HepG2 (cell line): ENCODE results near the gene JMJD7. TPM values are rescaled to one million over a fixed set of nuclear protein-coding genes. Genes with fewer than 3 reads are reported as not detected.

Source experiments
- ATAC-seq: fragments of 200-7000 bp; cut with Tn5 transposase; 3 replicates; pipeline ENCODE4 v1.9.1; 2020; ENCODE audit warnings: mild to moderate bottlenecking, moderate library complexity
- BruUV-seq: library from RNA; stranded (reverse); fragments of 400-500 nt; replicated peaks from 2 replicates; lab custom pipeline; 2021; lab: Mats Ljungman, UMichigan
- CTCF ChIA-PET: fragments of 300-600 bp; formaldehyde crosslinking; extraction: SDS; loops from one replicate; lab custom pipeline; 2021; ENCODE audit warnings: low total read pairs, inconsistent platforms, low intra/inter-chr PET ratio; lab: Yijun Ruan, JAX
- POLR2A ChIA-PET: fragments of 350-600 bp; sonication (Branson Sonifier 250); formaldehyde crosslinking; loops from one replicate; lab custom pipeline; 2020; ENCODE audit warnings: antibody characterized with exemption, inconsistent platforms; lab: Yijun Ruan, JAX
- DNase-seq: peaks from one replicate; pipeline ENCODE4 v3.0.0-alpha.2; 2015; ENCODE audit warnings: low spot score
- FAIRE-seq: peaks from 3 replicates; lab custom pipeline; 2011; peaks lifted over from hg19 to GRCh38; lab: Jason Lieb, UNC
- H2AFZ ChIP-seq: one replicate; pipeline ENCODE4 v1.6.1; 2011; ENCODE audit warnings: low read length, inconsistent platforms
- H3K27ac ChIP-seq: fragments of 300-600 bp; 3 replicates; pipeline ENCODE4 v1.8.0; 2011; ENCODE audit warnings: mixed run types, mild to moderate bottlenecking, mixed read lengths, low read length, inconsistent platforms; ENCODE audit not compliant: insufficient read depth; ENCODE audit errors: extremely low read length
- H3K27me3 ChIP-seq, 2 experiments: fragments of 200-600 bp in 1 of 2; 2 replicates in 1 of 2; 3 replicates in 1 of 2; pipeline versions ENCODE4 v1.6.0 to v1.8.0; 2011; ENCODE audit warnings: low read length in 2 of 2, mild to moderate bottlenecking in 2 of 2, moderate library complexity in 2 of 2, inconsistent platforms in 1 of 2; ENCODE audit not compliant: insufficient read depth in 2 of 2, control insufficient read depth in 1 of 2
- H3K36me3 ChIP-seq, 2 experiments: fragments of 200-600 bp in 1 of 2; replicated peaks in 1 of 2; 2 replicates in 1 of 2; 3 replicates in 1 of 2; pipeline versions ENCODE4 v1.5.1 to v1.8.0; 2011; ENCODE audit warnings: low read length in 2 of 2, inconsistent platforms in 1 of 2; ENCODE audit not compliant: insufficient read depth in 2 of 2, control insufficient read depth in 1 of 2
- H3K4me1 ChIP-seq: 2 replicates; pipeline ENCODE4 v1.5.1; 2012; ENCODE audit warnings: low read length, inconsistent platforms; ENCODE audit not compliant: insufficient read depth
- H3K4me2 ChIP-seq: 2 replicates; pipeline ENCODE4 v1.6.0; 2011; ENCODE audit warnings: low read depth, low read length, inconsistent platforms
- H3K4me3 ChIP-seq, 3 experiments: fragments of 200-600 bp in 1 of 3; sonication (generic), shearing (Covaris generic) in 1 of 3; replicated peaks in 1 of 3; 2 replicates each; pipeline ENCODE4 v1.5.1; 2011 to 2016; ENCODE audit warnings: low read length in 3 of 3, inconsistent platforms in 2 of 3, low read depth in 2 of 3, mild to moderate bottlenecking in 2 of 3, control low read depth in 1 of 3, mixed read lengths in 1 of 3; ENCODE audit not compliant: insufficient read depth in 1 of 3
- H3K79me2 ChIP-seq: one replicate; pipeline ENCODE4 v1.6.1; 2011; ENCODE audit warnings: low read length, inconsistent platforms; ENCODE audit not compliant: insufficient read depth
- H3K9ac ChIP-seq: 2 replicates; pipeline ENCODE4 v1.6.0; 2011; ENCODE audit warnings: mild to moderate bottlenecking, low read depth, low read length, inconsistent platforms; ENCODE audit not compliant: insufficient read depth
- H3K9me3 ChIP-seq: 2 replicates; pipeline ENCODE4 v1.5.1; 2012; ENCODE audit warnings: mild to moderate bottlenecking, low read length
- H4K20me1 ChIP-seq: 2 replicates; pipeline ENCODE4 v1.6.0; 2011; ENCODE audit warnings: inconsistent platforms, mild to moderate bottlenecking, low read length, moderate library complexity; ENCODE audit not compliant: insufficient read depth
- AHR ChIP-seq: IDR thresholded peaks from 2 replicates; pipeline ENCODE4 v1.6.1; 2018; ENCODE audit warnings: missing genetic modification reagents, missing compliant biosample characterization
- ARNTL ChIP-seq: sonication (generic); formaldehyde crosslinking; IDR thresholded peaks from 2 replicates; pipeline ENCODE4 v1.4.0; 2020; ENCODE audit warnings: mild to moderate bottlenecking, missing genetic modification reagents
- HNRNPK ChIP-seq: fragments of 200-400 bp; formaldehyde crosslinking; IDR thresholded peaks from 2 replicates; pipeline ENCODE4 v1.6.1; 2018; ENCODE audit warnings: low read length, low read depth, moderate library complexity, mild to moderate bottlenecking; ENCODE audit not compliant: poor library complexity, severe bottlenecking
- SOX6 ChIP-seq, 2 experiments: fragments of 450-650 bp in 1 of 2; sonication (generic) in 1 of 2; formaldehyde crosslinking in 1 of 2; IDR thresholded peaks; 2 replicates each; pipeline versions ENCODE4 v1.4.0 to v1.6.1; 2017 to 2020; ENCODE audit warnings: antibody characterized with exemption in 1 of 2, mild to moderate bottlenecking in 1 of 2, missing genetic modification reagents in 1 of 2
- WIZ ChIP-seq: sonication (generic); formaldehyde crosslinking; IDR thresholded peaks from 2 replicates; pipeline ENCODE4 v1.5.1; 2020; ENCODE audit warnings: mild to moderate bottlenecking, missing genetic modification reagents
- ZNF337 ChIP-seq: sonication (generic); formaldehyde crosslinking; IDR thresholded peaks from 2 replicates; pipeline ENCODE4 v1.5.1; 2020; ENCODE audit warnings: missing genetic modification reagents, low read depth, mild to moderate bottlenecking, borderline replicate concordance
- ZNF781 ChIP-seq: sonication (generic); formaldehyde crosslinking; IDR thresholded peaks from 2 replicates; pipeline ENCODE4 v1.5.1; 2020; ENCODE audit warnings: borderline replicate concordance, mild to moderate bottlenecking, missing genetic modification reagents; ENCODE audit errors: not compliant biosample characterization
- WGBS: methylation state at CpG from one replicate; pipeline ENCODE4 v1.1.6; 2017; ENCODE audit warnings: low lambda C conversion rate; 5-methylcytosine and 5-hydroxymethylcytosine counted together
- in situ Hi-C: cut with HindIII; loops from 2 replicates; pipeline ENCODE4 v1.10.0; 2017; ENCODE audit warnings: low pct_unique_long_range_greater_than_20kb; ENCODE audit not compliant: extremely low pct_ligation_motif_present
- intact Hi-C: fragments of 100-400 bp; cut with micrococcal nuclease; formaldehyde crosslinking; loops from one replicate; pipeline ENCODE4 v1.10.0; 2022; ENCODE audit not compliant: unreplicated experiment
- polyA plus RNA-seq, 8 experiments: library from polyadenylated mRNA; depleted of rRNA in 3 of 8; stranded (reverse) in 7 of 8; unstranded in 1 of 8; fragments of >200 nt; fragmentation: Illumina TruSeq in 4 of 8; extraction: Trizol in 4 of 8; gene quantifications; 2 replicates each; pipeline versions ENCODE4 v1.2.1 to v1.2.3, GENCODE V29; 2011 to 2016; ENCODE audit warnings: low read depth in 4 of 8, missing spikeins in 1 of 8, mixed read lengths in 1 of 8; ENCODE audit not compliant: insufficient read depth in 1 of 8
- total RNA-seq, 5 experiments: library from RNA; depleted of rRNA; stranded (reverse); fragments of >200 nt; fragmentation: Illumina TruSeq; extraction: Trizol; gene quantifications; 2 replicates each; pipeline ENCODE4 v1.2.3, GENCODE V29; 2016; ENCODE audit warnings: low read depth in 1 of 5
- TF ChIP-seq, protein P1 (sequence below): sonication (generic); formaldehyde crosslinking; IDR thresholded peaks from 2 replicates; pipeline ENCODE4 v1.4.0; 2020; ENCODE audit warnings: missing genetic modification reagents, borderline replicate concordance
- TF ChIP-seq, protein P2 (sequence below): sonication (generic); formaldehyde crosslinking; IDR thresholded peaks from 2 replicates; pipeline ENCODE4 v1.4.0; 2020; ENCODE audit warnings: missing genetic modification reagents, low read depth, mild to moderate bottlenecking, borderline replicate concordance
- TF ChIP-seq, protein P3 (sequence below): sonication (generic); formaldehyde crosslinking; IDR thresholded peaks from 2 replicates; pipeline ENCODE4 v1.5.1; 2020; ENCODE audit warnings: mild to moderate bottlenecking, missing genetic modification reagents, moderate library complexity

The JMJD7 gene
- total and polyA plus RNA-seq, 2 of the 13 experiments (the other 11 are each of a cell fraction or from before 2014, with no cell fraction given): 6.4 to 7.1 TPM

- TF ChIP-seq, protein P1, sequence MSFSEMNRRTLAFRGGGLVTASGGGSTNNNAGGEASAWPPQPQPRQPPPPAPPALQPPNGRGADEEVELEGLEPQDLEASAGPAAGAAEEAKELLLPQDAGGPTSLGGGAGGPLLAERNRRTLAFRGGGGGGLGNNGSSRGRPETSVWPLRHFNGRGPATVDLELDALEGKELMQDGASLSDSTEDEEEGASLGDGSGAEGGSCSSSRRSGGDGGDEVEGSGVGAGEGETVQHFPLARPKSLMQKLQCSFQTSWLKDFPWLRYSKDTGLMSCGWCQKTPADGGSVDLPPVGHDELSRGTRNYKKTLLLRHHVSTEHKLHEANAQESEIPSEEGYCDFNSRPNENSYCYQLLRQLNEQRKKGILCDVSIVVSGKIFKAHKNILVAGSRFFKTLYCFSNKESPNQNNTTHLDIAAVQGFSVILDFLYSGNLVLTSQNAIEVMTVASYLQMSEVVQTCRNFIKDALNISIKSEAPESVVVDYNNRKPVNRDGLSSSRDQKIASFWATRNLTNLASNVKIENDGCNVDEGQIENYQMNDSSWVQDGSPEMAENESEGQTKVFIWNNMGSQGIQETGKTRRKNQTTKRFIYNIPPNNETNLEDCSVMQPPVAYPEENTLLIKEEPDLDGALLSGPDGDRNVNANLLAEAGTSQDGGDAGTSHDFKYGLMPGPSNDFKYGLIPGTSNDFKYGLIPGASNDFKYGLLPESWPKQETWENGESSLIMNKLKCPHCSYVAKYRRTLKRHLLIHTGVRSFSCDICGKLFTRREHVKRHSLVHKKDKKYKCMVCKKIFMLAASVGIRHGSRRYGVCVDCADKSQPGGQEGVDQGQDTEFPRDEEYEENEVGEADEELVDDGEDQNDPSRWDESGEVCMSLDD (CRISPR knock-in tag): no peak
- TF ChIP-seq ARNTL (CRISPR knock-in tag) (no peak), HNRNPK (no peak), SOX6 (IDR thresholded peaks at IDR 0.05) (no peak), SOX6 (CRISPR knock-in tag; IDR thresholded peaks at IDR 0.05) (no peak), ZNF337 (CRISPR knock-in tag) (no peak)
- TF ChIP-seq, protein P2, sequence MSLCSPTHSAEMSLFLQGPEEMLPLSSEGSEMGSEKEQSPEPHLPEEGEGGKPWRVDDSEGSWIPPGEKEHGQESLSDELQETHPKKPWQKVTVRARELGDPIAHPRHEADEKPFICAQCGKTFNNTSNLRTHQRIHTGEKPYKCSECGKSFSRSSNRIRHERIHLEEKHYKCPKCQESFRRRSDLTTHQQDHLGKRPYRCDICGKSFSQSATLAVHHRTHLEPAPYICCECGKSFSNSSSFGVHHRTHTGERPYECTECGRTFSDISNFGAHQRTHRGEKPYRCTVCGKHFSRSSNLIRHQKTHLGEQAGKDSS (CRISPR knock-in tag): no peak
These were observed 53.6 kb downstream of the JMJD7 start (continued) for GRCh38 chr15:41881550-41881919.

GRCh38 chr15:41881920-41882688 is 54.2 kb downstream of the JMJD7 start:
- intact Hi-C loops (no loop called here), in situ Hi-C loops (no loop called here)
- ChIA-PET CTCF (no interaction called here), POLR2A (interaction anchor here (1.4 kb wide), 1 partner anchor 10 kb away, joined by 3 read pairs; no protein-coding TSS in a partner anchor)
- Histone ChIP-seq H3K4me2 (no peak overlapping the region), H3K36me3 (no peaks in the 10 kb centered on the region), H3K27ac (no peak overlapping the region), H2AFZ (no peak overlapping the region), H4K20me1 (0 out of 2 replicates have a peak, but pooled peaks cover 3% of the 10 kb centered on the region), H3K9me3 (no peaks in the 10 kb centered on the region), H3K4me1 (peaks cover 9% of the 10 kb centered on the region; the same call in 1 of the 2 replicates), H3K79me2 (no peaks in the 10 kb centered on the region), H3K9ac (no peak overlapping the region), H3K4me3 (no peak overlapping the region), H3K27me3 (peaks cover 15 to 60% of the 10 kb centered on the region in 2 experiments; a peak in 4 of 5 replicates)
- no TSS peak for BruUV-seq
- 77% methylated on average over 31 of the region's 81 CpGs for WGBS
- ATAC-seq (no peak), DNase-seq (no peak), FAIRE-seq (no peak)
- TF ChIP-seq AHR (CRISPR knock-in tag) (no peak), ZNF781 (CRISPR knock-in tag) (no peak), WIZ (no peak)
- TF ChIP-seq, protein P3, sequence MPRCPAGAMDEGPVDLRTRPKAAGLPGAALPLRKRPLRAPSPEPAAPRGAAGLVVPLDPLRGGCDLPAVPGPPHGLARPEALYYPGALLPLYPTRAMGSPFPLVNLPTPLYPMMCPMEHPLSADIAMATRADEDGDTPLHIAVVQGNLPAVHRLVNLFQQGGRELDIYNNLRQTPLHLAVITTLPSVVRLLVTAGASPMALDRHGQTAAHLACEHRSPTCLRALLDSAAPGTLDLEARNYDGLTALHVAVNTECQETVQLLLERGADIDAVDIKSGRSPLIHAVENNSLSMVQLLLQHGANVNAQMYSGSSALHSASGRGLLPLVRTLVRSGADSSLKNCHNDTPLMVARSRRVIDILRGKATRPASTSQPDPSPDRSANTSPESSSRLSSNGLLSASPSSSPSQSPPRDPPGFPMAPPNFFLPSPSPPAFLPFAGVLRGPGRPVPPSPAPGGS: no peak
